Esophagus squamous epithelium (tissue), 5 donors: ENCODE measurements around the gene PDZD4. TPM values are rescaled to one million over a fixed set of nuclear protein-coding genes. Genes with fewer than 3 reads are reported as not detected.

Experiments
- DNase-seq: peaks from one replicate; lab custom pipeline; 2025; lab: John Stamatoyannopoulos, UW
- H3K27ac ChIP-seq, 4 donors: fragments of 200-600 bp; sonication (generic); one replicate each; pipeline ENCODE4 v1.5.1; 2016 to 2019; ENCODE audit warnings: mild to moderate bottlenecking in 1 of 4
- H3K27me3 ChIP-seq, 4 donors: fragments of 200-600 bp; sonication (generic); 1 replicate in 3 of 4; 2 replicates in 1 of 4; pipeline versions ENCODE4 v1.5.1 to v1.6.0; 2017 to 2021; ENCODE audit warnings: antibody characterized with exemption in 1 of 4
- H3K36me3 ChIP-seq, 3 donors: fragments of 200-600 bp; sonication (generic); one replicate each; pipeline ENCODE4 v1.5.1; 2016 to 2019
- H3K4me1 ChIP-seq, 3 donors: fragments of 200-600 bp; sonication (generic); one replicate each; pipeline ENCODE4 v1.5.1; 2017 to 2019
- H3K4me3 ChIP-seq, 4 donors: fragments of 200-600 bp; sonication (generic); 1 replicate in 3 of 4; 2 replicates in 1 of 4; pipeline ENCODE4 v1.5.1; 2016 to 2019; ENCODE audit warnings: mild to moderate bottlenecking in 2 of 4, moderate library complexity in 1 of 4
- H3K9me3 ChIP-seq, 3 donors: fragments of 200-600 bp; sonication (generic); one replicate each; pipeline ENCODE4 v1.5.1; 2016 to 2019
- POLR2A ChIP-seq, 4 donors: fragments of 450-650 bp; IDR thresholded peaks; one replicate each; pipeline ENCODE4 v1.6.1; 2017; ENCODE audit warnings: antibody characterized with exemption in 4 of 4, mild to moderate bottlenecking in 4 of 4, moderate library complexity in 3 of 4
- WGBS, 2 donors: methylation state at CpG; one replicate each; pipeline ENCODE4 v1.1.5; 2018; 5-methylcytosine and 5-hydroxymethylcytosine counted together
- intact Hi-C: fragments of 100-400 bp; cut with DNase I; formaldehyde crosslinking; loops from one replicate; pipeline ENCODE4 v1.15.0; 2022
- total RNA-seq, 4 donors: library from RNA; depleted of rRNA; stranded (reverse); fragments of >200 nt; gene quantifications; one replicate each; pipeline ENCODE4 v1.1.0, GENCODE V29; 2016
- TF ChIP-seq, protein P1 (sequence below), 6 experiments: fragments of 450-650 bp in 4 of 6; fragments of 200-600 bp in 2 of 6; sonication (generic) in 2 of 6; IDR thresholded peaks; one replicate each; pipeline ENCODE4 v1.5.1; 2016 to 2019; ENCODE audit warnings: antibody characterized with exemption in 6 of 6, mild to moderate bottlenecking in 4 of 6, moderate library complexity in 4 of 6
- donor health status: DM: yes; HTN: yes; CAD: no.

PDZD4 gene
- total RNA-seq, 4 donors from 2014 or later, result 0.97 to 3.4 (median 1.9) TPM

DNA sequence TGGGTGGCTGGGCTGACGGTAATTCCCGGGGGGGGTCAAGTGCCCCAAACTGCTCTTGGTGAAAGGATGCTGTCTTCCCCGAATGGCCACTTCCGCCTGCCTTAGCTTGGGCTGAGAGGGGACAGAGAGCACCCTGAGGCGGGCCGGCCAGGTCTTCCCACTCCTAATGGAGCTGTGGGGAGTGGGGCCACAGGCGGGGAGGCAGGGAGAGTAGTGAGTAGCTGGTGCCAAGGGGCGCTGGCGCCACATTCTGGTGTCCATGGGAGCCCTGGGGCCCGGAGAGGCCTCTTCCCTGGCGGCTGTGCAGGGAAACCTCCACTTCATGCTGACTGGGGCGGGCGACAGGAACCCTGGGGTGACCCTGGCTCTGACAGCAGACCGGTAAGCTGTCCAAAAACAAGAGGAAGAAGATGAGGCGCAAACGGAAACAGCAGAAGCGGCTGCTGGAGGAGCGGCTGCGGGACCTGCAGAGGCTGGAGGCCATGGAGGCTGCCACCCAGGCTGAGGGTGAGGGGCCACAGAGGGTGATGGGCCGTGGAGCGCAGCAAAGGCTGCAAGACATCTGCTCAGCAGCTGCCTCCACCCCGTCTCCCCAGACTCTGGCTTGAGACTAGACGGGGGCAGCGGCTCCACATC lies 46.8 kb downstream of the PDZD4 start:
- TF ChIP-seq POLR2A (IDR thresholded peaks at IDR 0.05), result no peak
- TF ChIP-seq, protein P1, sequence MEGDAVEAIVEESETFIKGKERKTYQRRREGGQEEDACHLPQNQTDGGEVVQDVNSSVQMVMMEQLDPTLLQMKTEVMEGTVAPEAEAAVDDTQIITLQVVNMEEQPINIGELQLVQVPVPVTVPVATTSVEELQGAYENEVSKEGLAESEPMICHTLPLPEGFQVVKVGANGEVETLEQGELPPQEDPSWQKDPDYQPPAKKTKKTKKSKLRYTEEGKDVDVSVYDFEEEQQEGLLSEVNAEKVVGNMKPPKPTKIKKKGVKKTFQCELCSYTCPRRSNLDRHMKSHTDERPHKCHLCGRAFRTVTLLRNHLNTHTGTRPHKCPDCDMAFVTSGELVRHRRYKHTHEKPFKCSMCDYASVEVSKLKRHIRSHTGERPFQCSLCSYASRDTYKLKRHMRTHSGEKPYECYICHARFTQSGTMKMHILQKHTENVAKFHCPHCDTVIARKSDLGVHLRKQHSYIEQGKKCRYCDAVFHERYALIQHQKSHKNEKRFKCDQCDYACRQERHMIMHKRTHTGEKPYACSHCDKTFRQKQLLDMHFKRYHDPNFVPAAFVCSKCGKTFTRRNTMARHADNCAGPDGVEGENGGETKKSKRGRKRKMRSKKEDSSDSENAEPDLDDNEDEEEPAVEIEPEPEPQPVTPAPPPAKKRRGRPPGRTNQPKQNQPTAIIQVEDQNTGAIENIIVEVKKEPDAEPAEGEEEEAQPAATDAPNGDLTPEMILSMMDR (IDR thresholded peaks at IDR 0.05), result no peak
- Histone ChIP-seq H3K36me3 (peaks cover 5 to 46% (median 5%) of the 10 kb centered on the region in 3 donors), H3K9me3 (no peaks in the 10 kb centered on the region), H3K4me3 (no peak overlapping the region), H3K4me1 (peaks cover 5 to 35% (median 7%) of the 10 kb centered on the region in 3 donors), H3K27me3 (no peaks in the 10 kb centered on the region), H3K27ac (no peak overlapping the region)
- WGBS, 2 donors, result no CpG with 5 or more reads among the region's 24 CpGs
- DNase-seq, result no peak
- intact Hi-C loops, result no loop called here

DNA sequence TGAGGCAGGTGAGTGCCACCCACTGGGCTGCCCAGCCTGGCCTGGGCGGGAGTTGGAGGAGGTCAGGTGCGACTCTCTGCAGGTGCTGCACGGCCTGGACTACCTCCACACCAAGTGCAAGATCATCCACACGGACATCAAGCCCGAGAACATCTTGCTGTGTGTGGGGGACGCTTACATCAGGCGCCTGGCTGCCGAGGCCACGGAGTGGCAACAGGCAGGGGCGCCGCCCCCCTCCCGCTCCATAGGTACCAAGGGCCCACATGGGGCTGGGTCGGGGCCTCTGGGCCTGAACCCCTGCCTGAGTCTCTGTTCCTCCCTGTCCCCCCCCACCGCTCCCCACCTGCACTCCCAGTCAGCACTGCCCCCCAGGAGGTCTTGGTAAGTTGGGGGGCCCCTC lies 47.5 kb downstream of the PDZD4 start:
- intact Hi-C loops, result no loop called here
- no peak overlapping the region for H3K4me3 ChIP-seq
- no peaks in the 10 kb centered on the region for H3K9me3 ChIP-seq
- TF ChIP-seq, protein P1 (IDR thresholded peaks at IDR 0.05), result no peak
- TF ChIP-seq POLR2A (IDR thresholded peaks at IDR 0.05), result no peak
- peaks cover 5 to 40% (median 5%) of the 10 kb centered on the region in 3 donors for H3K36me3 ChIP-seq
- H3K27me3 ChIP-seq, result no peaks in the 10 kb centered on the region
- DNase-seq, result no peak
- H3K4me1 ChIP-seq, result peaks cover 5 to 37% (median 7%) of the 10 kb centered on the region in 3 donors
- no peak overlapping the region for H3K27ac ChIP-seq
- 79% methylated on average over 5 of the region's 14 CpGs; no CpG with 5 or more reads in 1 of the 2 donors for WGBS, 2 donors

DNA sequence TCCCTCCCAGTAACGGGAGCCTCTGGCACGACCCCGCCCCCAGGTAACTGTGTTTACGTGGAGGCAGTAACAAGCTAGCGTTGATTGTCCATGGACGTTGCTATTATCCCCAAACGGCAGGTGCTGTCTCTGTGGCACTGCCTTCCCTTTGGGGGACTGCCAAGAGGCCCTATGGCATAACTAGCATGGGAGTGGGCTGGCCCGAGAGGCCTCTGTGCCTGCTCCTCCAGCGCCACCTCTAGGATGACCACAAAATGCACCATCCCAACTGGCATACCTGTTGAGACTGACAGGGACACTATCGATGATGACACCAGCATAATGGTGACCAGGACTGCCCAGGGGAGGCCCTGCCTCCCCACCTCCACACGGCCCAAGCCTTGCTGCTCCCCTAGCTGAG lies 48.0 kb downstream of the PDZD4 start:
- 0 to 80% methylated on average over 1 of the region's 11 CpGs for WGBS, 2 donors
- Histone ChIP-seq H3K27me3 (no peaks in the 10 kb centered on the region), H3K4me3 (no peak overlapping the region), H3K36me3 (peaks cover 2 to 34% (median 3%) of the 10 kb centered on the region in 3 donors), H3K4me1 (peaks cover 5 to 37% (median 7%) of the 10 kb centered on the region in 3 donors), H3K27ac (no peak overlapping the region), H3K9me3 (no peaks in the 10 kb centered on the region)
- TF ChIP-seq, protein P1 (IDR thresholded peaks at IDR 0.05), result no peak
- TF ChIP-seq POLR2A (IDR thresholded peaks at IDR 0.05), result no peak
- intact Hi-C loops, result no loop called here
- DNase-seq, result no peak

DNA sequence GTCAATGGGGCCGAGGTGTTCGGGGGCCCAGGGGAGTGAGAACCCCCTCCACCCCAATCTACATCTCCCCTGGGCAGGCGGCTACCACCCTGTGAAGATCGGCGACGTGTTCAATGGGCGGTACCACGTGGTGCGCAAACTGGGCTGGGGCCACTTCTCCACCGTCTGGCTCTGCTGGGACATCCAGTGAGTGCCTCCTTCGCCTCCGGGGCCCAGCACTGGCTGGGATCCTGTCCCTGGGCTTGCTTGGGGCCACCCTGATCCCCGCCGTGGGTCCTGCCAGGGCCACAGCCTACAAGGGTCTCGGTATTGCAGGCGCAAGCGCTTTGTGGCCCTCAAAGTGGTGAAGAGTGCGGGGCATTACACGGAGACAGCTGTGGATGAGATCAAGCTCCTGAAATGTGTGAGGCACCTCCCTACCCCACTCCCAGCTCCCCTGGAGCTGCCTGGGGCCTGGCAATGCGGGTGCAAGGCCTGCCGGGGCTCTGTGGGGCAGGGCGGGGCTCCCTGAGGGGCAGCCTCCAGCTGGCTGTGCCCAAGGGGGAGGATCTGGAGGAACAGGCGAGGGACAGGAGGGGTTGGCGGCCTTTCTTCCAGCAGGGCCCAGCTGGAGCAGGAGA lies 48.8 kb downstream of the PDZD4 start:
- DNase-seq, result no peak
- Histone ChIP-seq H3K27ac (peak overlapping the region in 3 of 4 donors; percentile 8 to 48 (median 28)), H3K9me3 (no peaks in the 10 kb centered on the region), H3K27me3 (no peaks in the 10 kb centered on the region), H3K36me3 (peaks cover 0 to 26% (median 0%) of the 10 kb centered on the region in 3 donors), H3K4me3 (no peak overlapping the region), H3K4me1 (peaks cover 5 to 37% (median 7%) of the 10 kb centered on the region in 3 donors)
- intact Hi-C loops, result no loop called here
- TF ChIP-seq POLR2A (IDR thresholded peaks at IDR 0.05), result no peak
- TF ChIP-seq, protein P1 (IDR thresholded peaks at IDR 0.05), result no peak
- WGBS, 2 donors, result 60% methylated on average over 1 of the region's 24 CpGs; no CpG with 5 or more reads in 1 of the 2 donors
